ENCODE measurements around the gene NAXD.

Gene NAXD

DNA sequence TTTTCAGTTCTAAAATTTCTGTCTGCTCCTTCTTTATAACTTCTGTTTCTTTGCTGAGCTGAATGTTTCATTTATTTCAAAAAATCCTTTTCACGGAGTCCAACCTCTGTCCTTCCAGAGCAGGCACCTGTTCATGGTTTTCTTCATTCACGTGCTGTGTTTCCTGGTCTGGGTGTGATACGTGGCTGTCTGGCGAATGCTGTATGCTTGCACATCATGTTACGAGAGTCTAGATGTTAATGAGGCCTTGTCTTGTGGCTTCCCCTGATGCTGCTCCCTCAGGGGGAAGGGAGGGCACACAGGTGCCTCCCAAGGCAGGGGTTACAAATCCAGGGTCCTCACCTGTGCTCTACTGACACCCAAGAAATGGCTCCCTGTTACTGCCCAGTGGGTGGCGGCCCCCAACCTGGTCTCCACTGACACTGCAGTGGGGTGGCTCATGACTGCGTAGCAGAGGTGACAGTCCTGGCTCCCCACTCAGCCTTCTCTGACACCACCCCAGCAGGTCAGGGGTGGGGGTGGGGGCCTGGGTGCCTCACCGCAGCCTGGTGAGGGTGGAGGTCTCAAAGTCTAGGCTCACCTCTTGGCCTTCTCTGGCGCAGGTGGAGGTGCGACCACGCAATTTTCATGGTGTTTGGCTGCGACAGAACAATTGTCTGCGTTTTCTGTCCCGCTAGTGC lies 33.7 kb upstream of the NAXD start:
- Histone ChIP-seq H3K4me3 (ENCODE audit: insufficient read depth, low read length, poor library complexity, severe bottlenecking) (no peak overlapping the region), H3K27ac (ENCODE audit: low read depth, low read length) (no peak overlapping the region), H3K79me2 (ENCODE audit: insufficient read depth, low read length) (no peaks in the 10 kb centered on the region), H3K36me3 (ENCODE audit: low read length) (no peaks in the 10 kb centered on the region), H3K9ac (ENCODE audit: low read length) (no peak overlapping the region), H3K9me3 (ENCODE audit: insufficient read depth, low read length) (no peaks in the 10 kb centered on the region), H2AFZ (ENCODE audit: low read depth, low read length, severe bottlenecking) (no peak overlapping the region), H4K20me1 (ENCODE audit: low read depth, low read length) (no peaks in the 10 kb centered on the region), H3K27me3 (ENCODE audit: low read length) (no peaks in the 10 kb centered on the region), H3K9me2 (replicated peaks; ENCODE audit: insufficient read depth, low read length) (no peaks in the 10 kb centered on the region), H3K4me2 (ENCODE audit: low read depth, low read length, poor library complexity, severe bottlenecking) (no peak overlapping the region), H3F3A (ENCODE audit: insufficient read depth) (no peaks in the 10 kb centered on the region)
- TF ChIP-seq CTCF (IDR thresholded peaks at IDR 0.05; ENCODE audit: insufficient read depth, low read length, poor library complexity, severe bottlenecking) = no peak
- no peak for TF ChIP-seq EZH2phosphoT487 (conservative IDR thresholded peaks at IDR 0.05; ENCODE audit: low read length)

DNA sequence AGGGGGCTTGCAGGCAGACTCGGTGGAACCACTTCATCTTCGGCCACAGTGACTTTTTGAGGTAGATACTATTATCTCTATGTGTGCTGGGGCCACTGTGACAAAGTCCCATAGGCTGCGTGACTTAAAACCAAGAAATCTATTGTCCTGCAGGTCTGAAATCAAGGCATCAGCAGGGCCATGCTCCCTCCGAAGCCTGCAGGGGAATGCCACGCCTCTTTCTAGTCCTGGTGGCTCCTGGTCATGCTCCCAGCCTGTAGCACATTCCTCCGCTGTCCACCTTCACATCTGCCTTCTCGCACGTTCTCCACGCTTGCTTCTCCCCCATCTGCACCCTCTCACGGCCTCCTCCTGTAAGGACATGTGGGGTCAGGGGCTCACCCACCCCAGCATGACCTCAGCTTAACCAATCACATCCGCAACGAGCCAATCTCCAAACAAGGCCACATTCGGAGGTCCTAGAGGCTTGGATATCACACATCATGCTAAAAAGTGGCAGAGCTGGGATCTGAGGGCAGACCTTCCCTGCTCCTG lies 32.9 kb upstream of the NAXD start:
- Histone ChIP-seq H3K4me2 (ENCODE audit: low read depth, low read length, poor library complexity, severe bottlenecking) (no peak overlapping the region), H4K20me1 (ENCODE audit: low read depth, low read length) (no peaks in the 10 kb centered on the region), H3K27me3 (ENCODE audit: low read length) (no peaks in the 10 kb centered on the region), H2AFZ (ENCODE audit: low read depth, low read length, severe bottlenecking) (no peak overlapping the region), H3K9me2 (replicated peaks; ENCODE audit: insufficient read depth, low read length) (no peaks in the 10 kb centered on the region), H3K9ac (ENCODE audit: low read length) (no peak overlapping the region), H3K9me3 (ENCODE audit: insufficient read depth, low read length) (no peaks in the 10 kb centered on the region), H3F3A (ENCODE audit: insufficient read depth) (no peaks in the 10 kb centered on the region), H3K4me3 (ENCODE audit: insufficient read depth, low read length, poor library complexity, severe bottlenecking) (no peak overlapping the region), H3K36me3 (ENCODE audit: low read length) (no peaks in the 10 kb centered on the region), H3K27ac (ENCODE audit: low read depth, low read length) (no peak overlapping the region), H3K79me2 (ENCODE audit: insufficient read depth, low read length) (no peaks in the 10 kb centered on the region)
- TF ChIP-seq CTCF (IDR thresholded peaks at IDR 0.05; ENCODE audit: insufficient read depth, low read length, poor library complexity, severe bottlenecking) = no peak
- TF ChIP-seq EZH2phosphoT487 (conservative IDR thresholded peaks at IDR 0.05; ENCODE audit: low read length) = no peak

GRCh38 chr13:110583178-110583865 lies 32.0 kb upstream of the NAXD start:
- no peak overlapping the region for H2AFZ ChIP-seq (ENCODE audit: low read depth, low read length, severe bottlenecking)
- no peak overlapping the region for H3K9ac ChIP-seq (ENCODE audit: low read length)
- no peaks in the 10 kb centered on the region for H3K36me3 ChIP-seq (ENCODE audit: low read length)
- H3K9me3 ChIP-seq (ENCODE audit: insufficient read depth, low read length) = no peaks in the 10 kb centered on the region
- no peaks in the 10 kb centered on the region for H3F3A ChIP-seq (ENCODE audit: insufficient read depth)
- no peaks in the 10 kb centered on the region for H3K79me2 ChIP-seq (ENCODE audit: insufficient read depth, low read length)
- no peaks in the 10 kb centered on the region for H3K9me2 ChIP-seq (replicated peaks; ENCODE audit: insufficient read depth, low read length)
- H3K4me3 ChIP-seq (ENCODE audit: insufficient read depth, low read length, poor library complexity, severe bottlenecking) = no peak overlapping the region
- H3K27me3 ChIP-seq (ENCODE audit: low read length) = no peaks in the 10 kb centered on the region
- H3K4me2 ChIP-seq (ENCODE audit: low read depth, low read length, poor library complexity, severe bottlenecking) = no peak overlapping the region
- TF ChIP-seq EZH2phosphoT487 (conservative IDR thresholded peaks at IDR 0.05; ENCODE audit: low read length) (no peak), CTCF (IDR thresholded peaks at IDR 0.05; ENCODE audit: insufficient read depth, low read length, poor library complexity, severe bottlenecking) (no peak)
- no peaks in the 10 kb centered on the region for H4K20me1 ChIP-seq (ENCODE audit: low read depth, low read length)
- H3K27ac ChIP-seq (ENCODE audit: low read depth, low read length) = no peak overlapping the region

All from SU-DHL-6 (cell line).